GM23338 (cell line): ENCODE data around the gene HMCES. TPM values are rescaled to one million over a fixed set of nuclear protein-coding genes. Genes with fewer than 3 reads are reported as not detected.

Source experiments
- ATAC-seq: fragments of 200-7000 bp; cut with Tn5 transposase; 3 replicates; pipeline ENCODE4 v1.9.1; 2020
- DNase-seq: peaks from one replicate; pipeline ENCODE4 v3.0.0-alpha.2; 2015; ENCODE audit warnings: low spot score
- H2AFZ ChIP-seq: fragments of 200-600 bp; sonication (generic); 2 replicates; pipeline ENCODE4 v1.8.0; 2016; ENCODE audit warnings: antibody characterized with exemption, mild to moderate bottlenecking, moderate library complexity
- H3F3A ChIP-seq: fragments of 200-600 bp; sonication (generic); replicated peaks from 2 replicates; pipeline ENCODE4 v1.8.0; 2017; ENCODE audit warnings: antibody characterized with exemption, mixed run types, low read depth
- H3K27ac ChIP-seq: fragments of 200-600 bp; sonication (generic); 2 replicates; pipeline ENCODE4 v1.6.1; 2016; ENCODE audit warnings: low read depth
- H3K27me3 ChIP-seq: fragments of 200-600 bp; sonication (generic); 2 replicates; pipeline ENCODE4 v1.8.0; 2016; ENCODE audit warnings: mild to moderate bottlenecking, mixed run types, moderate library complexity; ENCODE audit not compliant: insufficient read depth
- H3K36me3 ChIP-seq: fragments of 200-600 bp; sonication (generic); 2 replicates; pipeline ENCODE4 v1.8.0; 2016; ENCODE audit warnings: mild to moderate bottlenecking; ENCODE audit not compliant: insufficient read depth
- H3K4me1 ChIP-seq: fragments of 200-600 bp; sonication (generic); 2 replicates; pipeline ENCODE4 v1.8.0; 2016; ENCODE audit warnings: mild to moderate bottlenecking, moderate library complexity; ENCODE audit not compliant: insufficient read depth
- H3K4me2 ChIP-seq: fragments of 200-600 bp; sonication (generic); 2 replicates; pipeline ENCODE4 v1.7.1; 2017; ENCODE audit warnings: mixed run types
- H3K4me3 ChIP-seq: fragments of 200-600 bp; sonication (generic); 2 replicates; pipeline ENCODE4 v1.6.1; 2016; ENCODE audit warnings: mixed run types
- H3K79me2 ChIP-seq: fragments of 200-600 bp; sonication (generic); replicated peaks from 2 replicates; pipeline ENCODE4 v1.8.0; 2017; ENCODE audit warnings: mild to moderate bottlenecking; ENCODE audit not compliant: insufficient read depth
- H3K9me2 ChIP-seq: fragments of 200-600 bp; sonication (generic); 2 replicates; pipeline ENCODE4 v1.8.0; 2017; ENCODE audit not compliant: insufficient read depth
- H4K20me1 ChIP-seq: fragments of 200-600 bp; sonication (generic); replicated peaks from 2 replicates; pipeline ENCODE4 v1.8.0; 2017; ENCODE audit warnings: mild to moderate bottlenecking; ENCODE audit not compliant: insufficient read depth
- H3K27ac Mint-ChIP-seq: 2 replicates; pipeline ENCODE4 v1.8.0; 2020; ENCODE audit warnings: inconsistent platforms, mild to moderate bottlenecking, moderate library complexity, mixed read lengths
- H3K27me3 Mint-ChIP-seq: 3 replicates; pipeline ENCODE4 v1.8.0; 2022; ENCODE audit warnings: low read depth, mild to moderate bottlenecking, moderate library complexity, mixed read lengths, inconsistent platforms; ENCODE audit not compliant: insufficient read depth, poor library complexity
- H3K36me3 Mint-ChIP-seq: 3 replicates; pipeline ENCODE4 v1.8.0; 2021; ENCODE audit warnings: low read depth, mild to moderate bottlenecking, inconsistent platforms, moderate library complexity, mixed read lengths
- H3K4me1 Mint-ChIP-seq: 3 replicates; pipeline ENCODE4 v1.8.0; 2020; ENCODE audit warnings: mild to moderate bottlenecking, inconsistent platforms, mixed read lengths
- H3K4me3 Mint-ChIP-seq: 3 replicates; pipeline ENCODE4 v1.8.0; 2021; ENCODE audit warnings: moderate library complexity, mild to moderate bottlenecking, inconsistent platforms, mixed read lengths
- H3K9me3 Mint-ChIP-seq: 3 replicates; pipeline ENCODE4 v1.8.0; 2020; ENCODE audit warnings: moderate library complexity, mild to moderate bottlenecking, inconsistent platforms, mixed read lengths
- CREB1 ChIP-seq: fragments of 250-450 bp; sonication (Bioruptor Pico); IDR thresholded peaks from 2 replicates; pipeline ENCODE4 v1.5.0; 2020; ENCODE audit warnings: low read depth, mild to moderate bottlenecking, moderate library complexity
- CTCF ChIP-seq, 2 experiments: fragments of 200-600 bp in 1 of 2; sonication (generic) in 1 of 2; conservative IDR thresholded peaks; 2 replicates each; pipeline versions ENCODE4 v1.5.1 to v1.6.1; 2016 to 2017; ENCODE audit warnings: antibody characterized with exemption in 2 of 2, low read depth in 2 of 2, mild to moderate bottlenecking in 2 of 2, moderate library complexity in 1 of 2
- EZH2 ChIP-seq: fragments of 200-600 bp; sonication (generic); IDR thresholded peaks from one replicate; pipeline ENCODE4 v1.8.0; 2017; ENCODE audit warnings: antibody characterized with exemption, mild to moderate bottlenecking, low read depth; ENCODE audit not compliant: unreplicated experiment
- EZH2phosphoT487 ChIP-seq: fragments of 200-600 bp; sonication (generic); IDR thresholded peaks from one replicate; pipeline ENCODE4 v1.8.1; 2018; ENCODE audit warnings: antibody characterized with exemption; ENCODE audit not compliant: unreplicated experiment
- JUNB ChIP-seq: IDR thresholded peaks from one replicate; pipeline ENCODE4 v1.6.1; 2016; ENCODE audit warnings: antibody characterized with exemption; ENCODE audit not compliant: unreplicated experiment
- NANOG ChIP-seq: IDR thresholded peaks from 2 replicates; pipeline ENCODE4 v1.6.1; 2016; ENCODE audit warnings: antibody characterized with exemption, borderline replicate concordance
- POLR2AphosphoS5 ChIP-seq: IDR thresholded peaks from 2 replicates; pipeline ENCODE4 v1.6.1; 2016; ENCODE audit warnings: antibody characterized with exemption, low read depth
- REST ChIP-seq: IDR thresholded peaks from one replicate; pipeline ENCODE4 v1.6.1; 2018; ENCODE audit warnings: antibody characterized with exemption; ENCODE audit not compliant: unreplicated experiment
- STAT1 ChIP-seq: IDR thresholded peaks from one replicate; pipeline ENCODE4 v1.6.1; 2016; ENCODE audit warnings: antibody characterized with exemption; ENCODE audit not compliant: unreplicated experiment
- ZNF114 ChIP-seq: fragments of 250-450 bp; sonication (Bioruptor Pico); IDR thresholded peaks from 2 replicates; pipeline ENCODE4 v1.5.0; 2020; ENCODE audit warnings: mild to moderate bottlenecking, moderate library complexity
- ZNF331 ChIP-seq: fragments of 250-450 bp; sonication (Bioruptor Pico); IDR thresholded peaks from 2 replicates; pipeline ENCODE4 v1.5.0; 2020; ENCODE audit warnings: low read depth, mild to moderate bottlenecking, moderate library complexity
- ZNF462 ChIP-seq: fragments of 250-450 bp; sonication (Bioruptor Pico); IDR thresholded peaks from 2 replicates; pipeline ENCODE4 v1.5.0; 2020; ENCODE audit warnings: mild to moderate bottlenecking, moderate library complexity
- polyA plus RNA-seq: library from polyadenylated mRNA; unstranded; fragments of >200 nt; fragmentation: Nextera tagmentation; extraction: Ambion mirVana; gene quantifications from 2 replicates; pipeline ENCODE4 v1.2.1, GENCODE V29; 2016
- total RNA-seq: library from RNA; depleted of rRNA; stranded (reverse); fragments of >200 nt; shearing (Covaris generic); gene quantifications from 2 replicates; pipeline ENCODE4 v1.2.3, GENCODE V29; 2014
- TF ChIP-seq, protein P1 (sequence below): IDR thresholded peaks from 2 replicates; pipeline ENCODE4 v1.6.1; 2016; ENCODE audit warnings: antibody characterized with exemption

HMCES gene
- total and polyA plus RNA-seq, 2 experiments from 2014 or later, result 36.5 to 44.5 TPM

DNA sequence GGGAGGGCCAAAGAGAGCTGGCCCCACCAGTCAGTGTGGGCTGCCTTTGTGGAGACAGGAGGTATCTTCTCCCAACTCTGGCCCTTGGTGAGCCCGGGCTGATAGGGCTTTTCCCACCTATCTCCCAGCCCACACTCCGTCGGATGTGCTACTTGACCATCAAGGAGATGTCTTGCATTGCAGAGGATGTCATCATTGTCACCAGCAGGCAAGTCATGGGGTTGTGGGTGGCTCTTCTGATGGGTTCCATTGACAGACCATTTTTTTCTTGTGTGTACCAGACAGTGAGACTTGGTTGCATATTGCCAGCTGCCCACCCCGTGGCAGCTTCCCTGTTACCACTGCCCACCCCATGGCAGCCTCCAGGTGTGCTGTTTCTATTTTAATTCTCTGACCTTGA is 25.9 kb upstream of the HMCES start:
- Histone ChIP-seq H3K36me3 (peaks cover 26% of the 10 kb centered on the region), H3K27me3 (no peaks in the 10 kb centered on the region), H4K20me1 (peaks cover 5% of the 10 kb centered on the region), H3K27ac (no peak overlapping the region), H2AFZ (no peak overlapping the region), H3K9me2 (no peaks in the 10 kb centered on the region), H3K79me2 (peaks cover 12% of the 10 kb centered on the region), H3K4me2 (no peak overlapping the region), H3K4me3 (no peak overlapping the region), H3F3A (no peaks in the 10 kb centered on the region), H3K4me1 (peaks cover 5% of the 10 kb centered on the region; the same call in 1 of the 2 replicates)
- DNase-seq, result no peak
- Mint-ChIP-seq H3K4me3 (no peak overlapping the region), H3K27me3 (peaks cover 8% of the 10 kb centered on the region), H3K9me3 (no peaks in the 10 kb centered on the region), H3K27ac (no peak overlapping the region), H3K36me3 (peaks cover 57% of the 10 kb centered on the region), H3K4me1 (peaks cover 16% of the 10 kb centered on the region)
- no peak for ATAC-seq
- TF ChIP-seq, protein P1, sequence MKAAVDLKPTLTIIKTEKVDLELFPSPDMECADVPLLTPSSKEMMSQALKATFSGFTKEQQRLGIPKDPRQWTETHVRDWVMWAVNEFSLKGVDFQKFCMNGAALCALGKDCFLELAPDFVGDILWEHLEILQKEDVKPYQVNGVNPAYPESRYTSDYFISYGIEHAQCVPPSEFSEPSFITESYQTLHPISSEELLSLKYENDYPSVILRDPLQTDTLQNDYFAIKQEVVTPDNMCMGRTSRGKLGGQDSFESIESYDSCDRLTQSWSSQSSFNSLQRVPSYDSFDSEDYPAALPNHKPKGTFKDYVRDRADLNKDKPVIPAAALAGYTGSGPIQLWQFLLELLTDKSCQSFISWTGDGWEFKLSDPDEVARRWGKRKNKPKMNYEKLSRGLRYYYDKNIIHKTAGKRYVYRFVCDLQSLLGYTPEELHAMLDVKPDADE, result no peak
- TF ChIP-seq JUNB, result no peak
- TF ChIP-seq REST, result no peak
- no peak for TF ChIP-seq CREB1 (CRISPR knock-in tag)
- no peak for TF ChIP-seq ZNF462 (CRISPR knock-in tag)
- no peak for TF ChIP-seq STAT1
- TF ChIP-seq NANOG, result no peak
- no peak for TF ChIP-seq CTCF (conservative IDR thresholded peaks at IDR 0.05; ENCODE audit: low read depth in 2 of 2)
- no peak for TF ChIP-seq POLR2AphosphoS5
- no peak for TF ChIP-seq EZH2phosphoT487
- TF ChIP-seq ZNF331 (CRISPR knock-in tag), result no peak
- TF ChIP-seq EZH2, result no peak
- TF ChIP-seq ZNF114 (CRISPR knock-in tag), result no peak
